HepG2 (cell line): Measurements from ENCODE around the gene TASOR2. TPM values are rescaled to one million over a fixed set of nuclear protein-coding genes. Genes with fewer than 3 reads are reported as not detected.

Source experiments
- ATF4 ChIP-seq, 2 experiments: fragments of 450-650 bp in 1 of 2; sonication (generic) in 1 of 2; formaldehyde crosslinking; IDR thresholded peaks; 2 replicates each; pipeline versions ENCODE4 v1.5.0 to v1.8.0; 2020 to 2022; ENCODE audit warnings: mild to moderate bottlenecking in 1 of 2, missing genetic modification reagents in 1 of 2
- CBX5 ChIP-seq: sonication (generic); formaldehyde crosslinking; IDR thresholded peaks from 2 replicates; pipeline ENCODE4 v1.4.0; 2020; ENCODE audit warnings: missing genetic modification reagents, borderline replicate concordance
- CCAR2 ChIP-seq: fragments of 200-400 bp; formaldehyde crosslinking; optimal IDR thresholded peaks from 2 replicates; pipeline ENCODE3; 2018; ENCODE audit warnings: low read depth, mild to moderate bottlenecking, low read length, moderate library complexity
- GLI4 ChIP-seq: sonication (generic); formaldehyde crosslinking; IDR thresholded peaks from 2 replicates; pipeline ENCODE4 v1.5.1; 2020; ENCODE audit warnings: missing genetic modification reagents, mild to moderate bottlenecking, moderate library complexity, borderline replicate concordance
- HNRNPLL ChIP-seq: fragments of 200-400 bp; formaldehyde crosslinking; IDR thresholded peaks from 2 replicates; pipeline ENCODE4 v1.6.1; 2017; ENCODE audit warnings: mild to moderate bottlenecking, low read depth, low read length; ENCODE audit not compliant: poor library complexity, severe bottlenecking
- MXD3 ChIP-seq: IDR thresholded peaks from 2 replicates; pipeline ENCODE4 v1.6.1; 2016; ENCODE audit warnings: mild to moderate bottlenecking, missing biosample characterization, missing genetic modification reagents
- NR2C2 ChIP-seq: sonication (generic); formaldehyde crosslinking; IDR thresholded peaks from 2 replicates; pipeline ENCODE4 v1.4.0; 2020; ENCODE audit warnings: missing genetic modification reagents, mild to moderate bottlenecking, moderate library complexity, borderline replicate concordance
- PBX2 ChIP-seq: IDR thresholded peaks from 2 replicates; pipeline ENCODE4 v1.6.1; 2016; ENCODE audit warnings: control low read depth
- POGZ ChIP-seq: sonication (generic); formaldehyde crosslinking; IDR thresholded peaks from 2 replicates; pipeline ENCODE4 v1.4.0; 2020; ENCODE audit warnings: mild to moderate bottlenecking, missing genetic modification reagents
- POLR2AphosphoS2 ChIP-seq: IDR thresholded peaks from 2 replicates; pipeline ENCODE4 v1.6.1; 2011; ENCODE audit warnings: low read depth, low read length, improper control_type of control experiment
- RCOR2 ChIP-seq: IDR thresholded peaks from 2 replicates; pipeline ENCODE4 v1.6.1; 2016; ENCODE audit warnings: missing biosample characterization, missing genetic modification reagents
- SPEN ChIP-seq: sonication (generic); formaldehyde crosslinking; IDR thresholded peaks from 2 replicates; pipeline ENCODE4 v1.5.1; 2020; ENCODE audit warnings: low read depth, mild to moderate bottlenecking, missing genetic modification reagents
- SUZ12 ChIP-seq: fragments of 150-350 bp; IDR thresholded peaks from 2 replicates; pipeline ENCODE4 v1.6.1; 2014; ENCODE audit warnings: low read depth, low read length
- TCF7 ChIP-seq: sonication (generic); IDR thresholded peaks from 2 replicates; pipeline ENCODE4 v1.6.1; 2016; ENCODE audit warnings: antibody characterized with exemption, low read depth
- TERF1 ChIP-seq: sonication (generic); formaldehyde crosslinking; IDR thresholded peaks from 2 replicates; pipeline ENCODE4 v1.8.0; 2022; ENCODE audit warnings: mild to moderate bottlenecking, missing genetic modification reagents, moderate library complexity
- YY1 ChIP-seq: IDR thresholded peaks from 2 replicates; pipeline ENCODE4 v1.6.1; 2011; ENCODE audit warnings: low read length, low read depth, moderate library complexity, mild to moderate bottlenecking; ENCODE audit not compliant: insufficient read depth, insufficient replicate concordance
- ZMYM4 ChIP-seq: sonication (generic); formaldehyde crosslinking; IDR thresholded peaks from 2 replicates; pipeline ENCODE4 v1.8.1; 2023; ENCODE audit warnings: mild to moderate bottlenecking, missing genetic modification reagents
- ZNF160 ChIP-seq: sonication (generic); formaldehyde crosslinking; IDR thresholded peaks from 2 replicates; pipeline ENCODE4 v1.8.0; 2022; ENCODE audit warnings: mild to moderate bottlenecking, inconsistent platforms, missing genetic modification reagents
- ZNF543 ChIP-seq: sonication (generic); formaldehyde crosslinking; IDR thresholded peaks from 2 replicates; pipeline ENCODE4 v1.4.0; 2020; ENCODE audit warnings: mild to moderate bottlenecking, missing genetic modification reagents
- ZNF550 ChIP-seq: sonication (generic); formaldehyde crosslinking; IDR thresholded peaks from 2 replicates; pipeline ENCODE4 v1.4.0; 2020; ENCODE audit warnings: mild to moderate bottlenecking, missing genetic modification reagents, borderline replicate concordance
- ZNF639 ChIP-seq: conservative IDR thresholded peaks from 2 replicates; pipeline ENCODE4 v1.6.1; 2018; ENCODE audit warnings: missing genetic modification reagents
- ZNF652 ChIP-seq: IDR thresholded peaks from 2 replicates; pipeline ENCODE4 v1.6.1; 2016; ENCODE audit warnings: low read depth, borderline replicate concordance
- ZNF772 ChIP-seq: sonication (generic); formaldehyde crosslinking; IDR thresholded peaks from 2 replicates; pipeline ENCODE4 v1.5.0; 2020; ENCODE audit warnings: mild to moderate bottlenecking, missing genetic modification reagents
- ZNF784 ChIP-seq: sonication (generic); formaldehyde crosslinking; IDR thresholded peaks from 2 replicates; pipeline ENCODE4 v1.5.1; 2020; ENCODE audit warnings: missing genetic modification reagents, mild to moderate bottlenecking, borderline replicate concordance
- polyA plus RNA-seq, 8 experiments: library from polyadenylated mRNA; depleted of rRNA in 3 of 8; stranded (reverse) in 7 of 8; unstranded in 1 of 8; fragments of >200 nt; fragmentation: Illumina TruSeq in 4 of 8; extraction: Trizol in 4 of 8; gene quantifications; 2 replicates each; pipeline versions ENCODE4 v1.2.1 to v1.2.3, GENCODE V29; 2011 to 2016; ENCODE audit warnings: low read depth in 4 of 8, missing spikeins in 1 of 8, mixed read lengths in 1 of 8; ENCODE audit not compliant: insufficient read depth in 1 of 8
- total RNA-seq, 5 experiments: library from RNA; depleted of rRNA; stranded (reverse); fragments of >200 nt; fragmentation: Illumina TruSeq; extraction: Trizol; gene quantifications; 2 replicates each; pipeline ENCODE4 v1.2.3, GENCODE V29; 2016; ENCODE audit warnings: low read depth in 1 of 5

TASOR2 gene
- total and polyA plus RNA-seq, 2 of the 13 experiments (the other 11 are each of a cell fraction or from before 2014, with no cell fraction given): 24.2 to 55.3 TPM

- TF ChIP-seq HNRNPLL (peak; percentile 72), POGZ (peak; percentile 97), ZNF160 (peak; percentile 81; the same call in 1 of the 2 replicates), GLI4 (CRISPR knock-in tag) (no peak; the same call in 1 of the 2 replicates), CCAR2 (no peak), POLR2AphosphoS2 (no peak), YY1 (no peak), RCOR2 (CRISPR knock-in tag) (peak; percentile 54; the same call in 1 of the 2 replicates), TERF1 (CRISPR knock-in tag) (0 out of 2 replicates have a peak, but pooled peaks have one; percentile 66), ZNF652 (CRISPR knock-in tag) (peak; percentile 55), ZNF543 (CRISPR knock-in tag) (peak; percentile 62; the same call in 1 of the 2 replicates), SUZ12 (no peak), CBX5 (peak; percentile 95), ZNF784 (CRISPR knock-in tag) (peak; percentile 66; the same call in 1 of the 2 replicates), ZNF550 (CRISPR knock-in tag) (peak; percentile 83; the same call in 1 of the 2 replicates), ZNF772 (CRISPR knock-in tag) (peak; percentile 95), NR2C2 (peak; percentile 99), ZMYM4 (CRISPR knock-in tag) (peak; percentile 99), SPEN (CRISPR knock-in tag) (peak; percentile 98), ZNF639 (peak; percentile 93; the same call in 1 of the 2 replicates), MXD3 (peak; percentile 98), PBX2 (CRISPR knock-in tag) (0 out of 2 replicates have a peak, but pooled peaks have one; percentile 11), ATF4 (CRISPR knock-in tag; IDR thresholded peaks at IDR 0.05) (peak in 1 of 2 experiments; percentile 72; a peak in 2 of 4 replicates), TCF7 (no peak)
These were observed at the start of gene TASOR2 (continued) for GRCh38 chr10:5684318-5684970.
